DMS79 treated with DMSO at 0.1 percent for 48 hours (cell line): ENCODE data around the gene SDR39U1.

Experiments used
- DNase-seq: peaks from one replicate; lab custom pipeline; 2025; lab: John Stamatoyannopoulos, UW

Gene SDR39U1

GRCh38 chr14:24429395-24430142, 13.0 kb downstream of the SDR39U1 start, which contains the start of the genes CBLN3 and KHNYN:
Gene CBLN3 (minus strand): TSS chr14:24429668. CDS start chr14:24429054, 614 bp downstream.
Gene KHNYN (plus strand): TSS chr14:24429954. CDS start chr14:24430731, 777 bp downstream.
- DNase-seq = peak; percentile 94

DNA sequence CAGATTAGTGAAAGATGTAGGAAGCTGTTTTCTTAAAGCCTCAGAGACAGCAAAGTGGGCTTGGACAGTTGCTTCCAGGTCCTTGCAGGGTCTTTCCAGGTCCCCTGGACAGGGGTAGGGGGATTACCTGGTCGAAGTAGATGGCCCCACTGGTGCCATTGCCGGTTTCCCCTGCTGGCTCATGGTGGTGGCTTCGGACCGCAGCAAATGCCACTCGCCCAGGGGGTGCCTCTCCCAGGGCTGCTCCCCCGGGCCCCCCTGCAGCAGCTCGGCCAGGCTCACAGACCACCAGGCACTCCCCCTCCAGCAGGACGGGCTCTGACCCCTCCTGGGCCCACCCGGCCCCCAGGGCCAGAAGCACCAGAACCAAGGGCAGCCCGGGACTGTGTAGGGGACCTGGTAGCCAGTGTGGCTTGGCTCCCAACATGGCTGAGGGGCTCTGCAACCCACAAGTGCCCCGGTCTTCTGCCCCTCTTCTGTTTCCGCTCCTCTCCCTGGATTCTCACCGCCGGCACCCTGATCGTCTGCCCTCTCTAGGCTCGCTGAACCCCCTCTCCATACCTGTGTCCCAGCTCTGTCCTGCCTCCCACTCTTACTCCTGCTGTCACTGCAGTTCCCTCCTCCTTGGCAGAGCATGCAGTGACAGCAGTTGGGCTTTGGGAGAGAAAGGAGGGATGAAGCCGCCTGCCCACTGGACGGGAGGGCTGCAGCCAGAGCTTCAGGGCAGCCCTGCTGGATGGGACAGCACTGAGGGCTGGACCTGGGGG, 13.8 kb downstream of the SDR39U1 start:
- no peak for DNase-seq

- no peak for DNase-seq
These were observed 14.8 kb downstream of the SDR39U1 start for GRCh38 chr14:24427537-24428508.

DNA sequence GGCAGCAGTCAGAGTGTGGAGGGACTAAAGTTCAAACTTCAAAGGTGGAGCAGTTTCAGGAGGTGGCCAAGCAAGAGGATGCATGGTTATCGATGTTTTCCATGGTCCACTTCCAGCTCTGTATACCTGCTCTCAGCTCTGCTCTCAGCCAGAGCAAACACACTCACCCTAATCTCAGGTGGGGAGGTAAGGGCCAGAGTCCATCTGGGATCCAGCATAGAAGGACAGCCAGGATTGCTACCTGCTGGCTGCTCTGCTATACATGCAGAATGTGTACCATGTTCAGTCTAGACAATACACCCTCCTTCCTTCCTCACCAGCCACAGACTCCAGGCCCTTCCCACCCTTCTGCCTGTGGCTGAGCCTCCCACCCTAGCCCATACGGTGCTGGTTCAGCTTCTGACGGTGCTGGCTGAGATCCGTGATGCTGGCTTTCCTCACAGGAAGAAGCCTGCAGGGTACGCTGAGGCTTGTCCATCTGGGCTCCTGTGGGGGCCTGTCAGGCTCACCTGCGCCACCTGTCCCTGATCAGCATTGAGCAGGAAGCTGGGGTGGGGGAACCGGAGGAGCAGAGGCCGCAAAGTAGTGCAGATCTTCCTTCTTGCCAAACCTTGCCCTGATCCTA, 15.6 kb downstream of the SDR39U1 start:
- DNase-seq = no peak

DNA sequence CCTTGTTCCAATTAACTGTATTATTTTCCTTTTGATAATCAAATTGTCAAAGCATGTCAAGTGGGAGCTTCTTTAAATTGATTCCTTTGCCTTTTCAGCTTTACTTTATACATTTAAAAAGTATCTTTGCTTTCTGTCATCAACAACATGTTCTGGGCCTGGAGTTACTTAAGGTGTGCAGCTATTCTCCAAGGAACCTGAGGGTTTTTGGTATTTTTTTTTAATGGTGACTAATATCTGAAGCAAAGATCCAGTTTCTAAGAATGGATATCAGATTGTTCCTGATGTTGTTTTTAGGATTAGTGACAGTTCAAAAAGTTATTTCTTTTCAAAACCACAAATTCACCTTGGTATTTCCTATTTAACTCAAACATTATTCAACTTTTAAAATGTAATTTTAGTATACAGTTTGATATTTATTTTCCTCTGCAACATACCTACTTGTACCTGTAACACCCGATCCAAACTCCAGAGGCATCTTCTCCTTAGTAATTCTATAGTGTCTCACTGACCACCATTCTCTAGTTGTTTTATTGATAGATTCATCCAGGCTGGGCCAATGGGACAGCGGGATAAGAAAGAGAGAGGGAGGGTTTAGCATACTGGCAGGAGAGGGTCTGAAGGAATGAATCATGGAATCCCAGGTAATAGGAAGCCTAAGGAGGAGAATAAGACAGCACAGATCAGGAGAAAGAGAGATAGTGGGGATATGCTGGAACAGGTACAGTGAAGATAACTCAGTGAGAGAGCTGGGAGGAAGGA, 16.2 kb downstream of the SDR39U1 start:
- no peak for DNase-seq

- DNase-seq = no peak
These were observed 16.9 kb downstream of the SDR39U1 start for GRCh38 chr14:24425704-24426103.

DNA sequence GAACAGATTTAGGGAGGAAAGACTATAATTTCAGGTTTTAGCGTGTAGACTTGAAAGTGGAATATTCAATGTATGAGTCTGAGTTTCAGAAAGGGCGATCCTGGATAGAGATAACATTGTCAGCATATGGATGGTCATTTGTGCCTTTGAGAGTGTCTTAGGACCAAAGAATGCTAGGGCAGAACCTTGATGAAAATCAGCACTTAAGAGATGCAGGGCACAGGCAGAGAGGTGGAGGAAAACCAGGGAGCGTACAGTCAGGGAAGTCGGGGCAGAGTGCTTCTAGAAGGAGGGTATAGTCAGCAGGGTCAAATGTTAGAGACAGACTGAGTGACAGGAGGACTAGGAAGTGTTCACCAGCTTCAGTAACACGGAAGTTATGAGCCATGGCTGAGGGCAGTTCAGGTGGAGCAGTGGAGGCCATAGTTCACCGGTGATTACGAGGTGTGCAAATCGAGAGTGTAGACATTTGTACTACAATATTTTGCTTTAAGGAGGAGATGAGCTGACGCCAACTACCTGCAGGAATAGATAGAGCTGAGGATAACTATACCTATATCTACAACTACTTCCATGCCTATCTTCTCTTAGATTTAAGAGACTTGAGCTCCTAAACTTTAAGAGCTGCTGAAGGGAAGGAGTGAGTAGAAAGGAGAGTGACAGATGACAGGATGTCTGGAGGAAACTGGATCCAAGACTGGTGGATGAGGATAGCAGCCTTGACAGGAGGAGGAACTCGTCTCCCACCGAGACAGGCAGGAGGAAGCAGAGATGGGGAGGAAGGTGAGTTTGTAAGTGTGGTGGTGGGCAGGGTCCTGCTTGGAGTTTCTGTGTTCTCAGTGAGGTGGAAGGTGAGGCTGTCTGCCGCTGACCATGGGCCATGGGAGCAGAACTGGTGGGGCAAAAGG, 19.6 kb downstream of the SDR39U1 start:
- no peak for DNase-seq

DNA sequence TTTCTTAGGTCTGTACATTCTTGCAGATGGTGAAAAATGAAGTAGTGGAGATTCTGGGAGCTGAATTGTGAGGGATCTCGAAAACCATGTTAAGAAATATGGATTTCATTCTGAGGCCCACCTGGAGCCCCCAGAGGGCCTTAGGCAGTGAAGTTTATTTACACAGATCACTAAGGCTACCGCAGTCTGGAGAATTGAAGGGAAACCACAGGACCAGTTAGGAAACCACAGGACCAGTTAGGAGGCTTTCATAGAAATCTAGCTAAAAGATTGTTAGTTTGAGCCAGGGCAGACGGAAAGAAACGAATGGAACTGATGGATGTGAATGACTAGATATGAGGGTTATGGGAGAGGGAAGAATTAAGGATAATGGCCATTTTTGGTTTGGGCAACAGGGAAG, 20.3 kb downstream of the SDR39U1 start:
- DNase-seq = no peak

GRCh38 chr14:24418492-24418873, 24.1 kb downstream of the SDR39U1 start:
- DNase-seq = no peak

GRCh38 chr14:24417832-24418491, 24.6 kb downstream of the SDR39U1 start:
- no peak for DNase-seq

DNA sequence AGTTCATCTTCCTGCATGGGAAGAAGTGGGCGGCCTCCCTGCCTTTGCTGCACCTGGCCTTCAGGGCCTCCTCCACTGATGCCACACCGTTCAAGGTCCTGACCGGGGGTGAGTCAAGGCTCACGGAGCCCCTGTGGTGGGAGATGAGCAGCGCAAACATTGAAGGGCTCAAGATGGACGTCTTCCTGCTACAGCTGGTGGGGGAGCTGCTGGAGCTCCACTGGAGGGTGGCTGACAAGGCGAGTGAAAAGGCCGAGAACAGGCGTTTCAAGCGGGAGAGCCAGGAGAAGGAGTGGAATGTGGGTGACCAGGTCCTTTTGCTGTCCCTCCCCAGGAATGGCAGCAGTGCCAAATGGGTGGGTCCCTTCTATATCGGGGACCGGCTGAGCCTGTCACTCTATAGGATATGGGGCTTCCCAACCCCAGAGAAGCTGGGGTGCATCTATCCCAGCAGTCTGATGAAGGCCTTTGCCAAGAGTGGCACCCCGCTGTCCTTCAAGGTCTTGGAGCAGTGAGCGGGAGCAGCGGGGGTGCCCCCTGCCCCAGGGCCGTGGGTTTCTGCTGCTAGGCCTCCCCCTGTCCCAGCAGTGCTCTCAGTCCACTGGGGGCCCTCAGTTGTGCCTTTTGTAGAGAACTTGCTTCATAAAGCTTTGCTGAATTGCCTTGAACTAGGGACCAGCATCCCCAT, 25.5 kb downstream of the SDR39U1 start:
- DNase-seq = no peak

DNA sequence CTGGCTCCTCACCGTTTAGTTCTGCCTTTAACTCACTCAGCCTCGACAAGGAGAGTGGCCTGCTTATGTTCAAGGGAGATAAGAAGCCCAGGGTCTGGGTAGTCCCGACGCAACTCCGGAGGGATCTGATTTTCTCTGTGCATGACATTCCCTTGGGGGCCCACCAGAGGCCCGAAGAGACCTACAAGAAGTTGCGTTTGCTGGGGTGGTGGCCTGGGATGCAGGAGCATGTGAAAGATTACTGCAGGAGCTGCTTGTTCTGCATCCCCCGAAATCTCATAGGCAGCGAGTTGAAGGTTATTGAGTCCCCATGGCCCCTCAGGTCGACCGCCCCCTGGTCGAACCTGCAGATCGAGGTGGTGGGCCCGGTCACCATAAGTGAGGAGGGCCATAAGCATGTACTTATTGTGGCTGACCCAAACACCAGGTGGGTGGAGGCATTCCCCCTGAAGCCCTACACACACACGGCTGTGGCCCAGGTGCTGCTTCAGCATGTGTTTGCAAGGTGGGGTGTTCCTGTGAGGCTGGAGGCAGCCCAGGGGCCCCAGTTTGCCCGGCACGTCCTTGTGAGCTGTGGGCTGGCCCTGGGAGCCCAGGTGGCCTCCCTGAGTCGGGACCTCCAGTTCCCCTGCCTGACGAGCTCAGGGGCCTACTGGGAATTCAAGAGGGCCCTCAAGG, 26.2 kb downstream of the SDR39U1 start:
- no peak for DNase-seq

- no peak for DNase-seq
These were observed 26.9 kb downstream of the SDR39U1 start for GRCh38 chr14:24415421-24416253.

GRCh38 chr14:24414732-24415420, 27.7 kb downstream of the SDR39U1 start:
- DNase-seq = no peak

DNA sequence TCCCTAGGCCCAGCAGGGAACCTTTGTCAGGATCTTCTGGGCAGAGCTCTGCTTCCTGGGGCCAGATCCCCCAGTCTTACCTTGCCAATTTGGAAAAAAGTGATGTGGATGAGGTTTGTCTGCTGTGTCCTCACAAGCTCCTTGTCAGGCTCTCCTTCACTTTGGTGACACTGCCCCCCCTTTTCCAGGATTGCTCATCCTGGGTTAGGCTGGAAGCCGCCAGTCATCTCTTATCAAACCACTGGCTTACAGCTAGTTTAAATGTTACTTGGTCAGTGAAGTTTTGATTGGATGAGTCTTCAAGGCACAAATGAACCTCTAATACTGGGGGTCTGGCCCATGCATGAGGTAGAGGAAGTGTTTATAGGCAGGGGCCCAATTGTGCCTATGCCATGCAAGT, 28.5 kb downstream of the SDR39U1 start:
- DNase-seq = no peak
